ENCODE measurements around the gene SIAH3. TPM values are rescaled to one million over a fixed set of nuclear protein-coding genes. Genes with fewer than 3 reads are reported as not detected.

The SIAH3 gene
- total RNA-seq, 1 donor from 2014 or later = 0.14 TPM

- intact Hi-C loops (cut with micrococcal nuclease) = no loop called here
Measured at GRCh38 chr13:45744979-45745378, 106.6 kb downstream of the SIAH3 start.

DNA sequence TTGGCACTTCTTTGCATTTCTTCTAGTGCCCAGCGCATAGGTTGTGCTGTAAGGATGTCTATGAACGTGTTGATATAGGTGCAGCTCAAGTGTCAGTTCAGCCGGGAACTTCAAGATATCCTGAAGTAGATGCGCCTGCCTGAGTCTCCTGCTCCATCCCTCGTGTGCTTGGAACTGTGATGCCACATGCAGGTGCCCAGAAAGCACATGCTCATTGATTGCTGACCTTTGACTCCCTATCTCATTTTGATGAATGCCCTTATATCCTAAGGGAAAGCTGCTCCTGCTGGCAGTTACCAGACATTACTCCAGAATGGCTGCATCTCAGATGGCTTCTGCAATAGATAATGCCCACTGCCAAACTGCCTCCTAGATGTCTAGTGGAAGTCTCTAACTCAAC lies 108.6 kb downstream of the SIAH3 start:
- intact Hi-C loops (cut with micrococcal nuclease) = no loop called here

DNA sequence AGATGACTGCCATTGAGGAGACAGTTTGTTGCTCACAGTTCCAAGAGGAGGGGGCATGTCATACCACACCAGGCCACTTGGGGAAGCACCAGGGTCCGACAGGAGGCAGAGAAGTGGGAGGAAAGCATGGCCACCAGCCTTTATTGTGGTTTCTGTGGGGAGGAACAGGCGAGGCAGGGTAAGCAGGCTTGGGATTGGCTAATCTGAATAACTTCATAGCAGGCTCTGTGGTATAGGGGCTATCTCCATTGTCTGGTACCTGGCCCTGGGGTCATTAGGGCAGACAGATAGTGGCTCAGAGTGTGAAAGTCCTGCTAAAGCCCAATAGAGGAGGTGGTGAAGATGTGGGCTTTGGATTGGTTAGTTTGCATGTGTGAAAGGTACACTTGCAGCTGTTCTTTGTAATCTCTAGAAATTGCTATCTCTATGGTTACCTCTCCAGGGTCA lies 114.0 kb downstream of the SIAH3 start:
- intact Hi-C loops (cut with micrococcal nuclease) = no loop called here

DNA sequence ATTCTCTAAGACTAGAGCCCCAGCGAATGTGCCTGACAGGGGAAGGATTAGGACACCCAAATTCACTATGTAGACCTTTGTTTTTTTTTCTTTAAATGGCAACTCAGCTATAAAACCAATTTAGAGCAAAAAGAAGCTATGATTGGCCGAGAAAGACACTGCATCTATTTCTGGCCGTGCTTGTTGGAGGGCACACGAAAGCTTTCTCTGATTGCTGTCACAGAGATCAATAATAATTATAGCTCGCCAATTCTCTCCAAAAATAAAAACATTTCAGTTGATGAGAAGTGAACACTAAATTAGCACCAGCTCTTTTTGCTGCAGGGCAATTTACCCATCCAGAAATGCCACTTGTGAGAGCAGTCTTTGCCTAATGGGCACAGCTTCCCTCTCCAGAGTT lies 118.2 kb downstream of the SIAH3 start:
- intact Hi-C loops (cut with micrococcal nuclease) = no loop called here

DNA sequence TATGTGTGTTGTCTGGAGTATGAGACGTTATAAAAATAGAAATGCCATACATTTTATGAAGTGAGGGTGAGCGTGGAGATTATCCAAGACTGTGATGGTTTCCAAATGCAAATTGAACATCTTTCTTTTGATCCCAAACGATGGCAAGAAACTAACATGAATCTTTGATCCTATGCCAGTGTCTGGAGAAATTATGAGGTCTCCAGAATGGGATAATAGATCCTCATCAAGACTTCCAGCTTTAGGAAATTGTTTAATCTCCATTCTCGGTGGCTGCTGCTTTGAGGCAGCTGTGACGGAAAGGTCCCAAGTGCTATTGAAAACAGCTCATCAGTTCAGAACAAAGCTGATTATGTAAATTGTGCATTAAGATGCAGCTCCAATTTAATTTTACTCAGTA lies 118.6 kb downstream of the SIAH3 start:
- intact Hi-C loops (cut with micrococcal nuclease) = no loop called here

GRCh38 chr13:45731455-45731854 lies 120.1 kb downstream of the SIAH3 start:
- intact Hi-C loops (cut with micrococcal nuclease) = no loop called here

GRCh38 chr13:45728759-45729158 lies 122.8 kb downstream of the SIAH3 start:
- intact Hi-C loops (cut with micrococcal nuclease) = no loop called here

Other genes starting within 250 kb of the SIAH3 start
- gene ERICH6B, start 236.0 kb downstream of the SIAH3 start, total RNA-seq = not detected in 2 replicates
- 0.36 TPM in 1 of 2 replicates, not detected in the other for gene CBY2, start 149.4 kb downstream of the SIAH3 start, total RNA-seq
- 42.3 and 45.9 TPM in 2 replicates for gene ZC3H13, start 201.0 kb upstream of the SIAH3 start, total RNA-seq